Stimulated activated naive CD8-positive, alpha-beta T cell treated with anti-CD3 and anti-CD28 coated beads, Interleukin-15, Interleukin-2, amounts not matched to agents 100 ng/mL and 50 ng/mL, for 24 hours (primary cell): ENCODE results near the gene PTMA.

ENCODE experiments used
- H3K27ac Mint-ChIP-seq: one replicate; pipeline ENCODE4 v1.8.0; 2021; ENCODE audit warnings: mild to moderate bottlenecking, mixed read lengths
- H3K27me3 Mint-ChIP-seq: one replicate; pipeline ENCODE4 v1.8.0; 2021; ENCODE audit warnings: mixed read lengths
- H3K36me3 Mint-ChIP-seq: one replicate; pipeline ENCODE4 v1.8.0; 2021; ENCODE audit warnings: low read depth, mixed read lengths
- H3K4me1 Mint-ChIP-seq: one replicate; pipeline ENCODE4 v1.8.0; 2021; ENCODE audit warnings: low read depth, mixed read lengths
- H3K4me3 Mint-ChIP-seq: one replicate; pipeline ENCODE4 v1.8.0; 2021; ENCODE audit warnings: mild to moderate bottlenecking, mixed read lengths
- H3K9me3 Mint-ChIP-seq: one replicate; pipeline ENCODE4 v1.8.0; 2021; ENCODE audit warnings: mixed read lengths

Gene PTMA

DNA sequence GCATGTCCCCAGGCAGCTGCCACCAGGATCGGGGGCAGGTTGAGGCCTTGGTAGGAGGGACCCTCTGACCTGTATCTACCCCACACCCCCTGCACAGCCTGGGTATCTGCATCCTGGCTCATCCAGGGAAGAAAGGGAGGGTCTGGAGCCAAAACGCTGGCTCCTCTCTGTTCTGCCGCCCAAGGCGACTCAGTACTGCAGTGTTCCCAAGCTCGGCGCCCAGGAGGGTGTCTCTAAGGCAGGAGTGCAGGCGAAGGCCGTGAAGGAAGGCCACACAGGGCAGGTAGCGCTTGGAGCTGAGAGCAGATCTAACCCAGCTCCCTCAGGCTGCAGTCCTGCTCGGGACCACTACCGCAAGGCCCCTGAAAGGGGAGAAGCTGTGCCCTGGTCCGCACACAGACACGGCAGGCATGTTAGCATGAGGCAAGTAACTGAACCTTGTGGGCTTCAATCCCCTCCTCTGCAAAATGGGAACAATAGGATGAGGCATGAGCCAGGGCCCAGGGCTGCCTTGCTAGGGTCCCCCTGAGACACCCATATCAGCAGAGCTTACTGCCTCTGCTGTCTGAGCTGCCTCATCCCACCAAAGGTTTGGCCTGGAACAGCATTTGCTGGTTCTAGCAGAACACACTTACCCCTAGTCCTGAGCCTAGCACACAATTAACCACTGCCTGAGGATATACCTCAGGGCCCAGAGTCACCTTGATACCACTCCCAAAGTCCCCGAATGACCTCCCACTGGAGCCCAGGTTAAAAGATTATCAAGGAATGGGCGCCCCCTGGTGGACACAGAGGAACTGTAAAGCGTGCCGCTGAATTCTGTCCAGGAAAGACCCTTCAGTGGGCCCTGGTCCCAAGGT, 6.5 kb downstream of the PTMA start:
- Mint-ChIP-seq H3K9me3 (no peaks in the 10 kb centered on the region), H3K4me3 (peak overlapping the region; percentile 35), H3K27me3 (no peaks in the 10 kb centered on the region), H3K27ac (no peak overlapping the region), H3K36me3 (peaks cover 32% of the 10 kb centered on the region), H3K4me1 (peaks cover 43% of the 10 kb centered on the region)

DNA sequence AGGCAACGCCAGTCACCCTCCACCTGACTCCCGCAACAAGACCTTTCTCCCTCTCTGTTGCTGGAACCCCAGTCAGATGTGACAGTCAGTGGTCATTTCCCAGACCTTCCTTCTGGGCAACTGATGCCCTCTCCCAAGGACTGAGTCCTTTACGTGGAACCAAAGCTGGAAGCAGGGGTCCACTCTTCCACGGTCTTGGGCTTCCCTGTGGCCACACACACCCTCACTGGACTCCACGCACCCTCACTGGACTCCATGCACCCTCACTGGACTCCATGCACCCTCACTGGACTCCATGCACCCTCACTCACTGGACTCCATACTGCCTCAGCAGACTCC, 7.1 kb downstream of the PTMA start:
- no peaks in the 10 kb centered on the region for H3K27me3 Mint-ChIP-seq
- peaks cover 43% of the 10 kb centered on the region for H3K4me1 Mint-ChIP-seq
- no peak overlapping the region for H3K4me3 Mint-ChIP-seq
- no peaks in the 10 kb centered on the region for H3K9me3 Mint-ChIP-seq
- H3K27ac Mint-ChIP-seq = peak overlapping the region; percentile 57
- H3K36me3 Mint-ChIP-seq = peaks cover 31% of the 10 kb centered on the region

DNA sequence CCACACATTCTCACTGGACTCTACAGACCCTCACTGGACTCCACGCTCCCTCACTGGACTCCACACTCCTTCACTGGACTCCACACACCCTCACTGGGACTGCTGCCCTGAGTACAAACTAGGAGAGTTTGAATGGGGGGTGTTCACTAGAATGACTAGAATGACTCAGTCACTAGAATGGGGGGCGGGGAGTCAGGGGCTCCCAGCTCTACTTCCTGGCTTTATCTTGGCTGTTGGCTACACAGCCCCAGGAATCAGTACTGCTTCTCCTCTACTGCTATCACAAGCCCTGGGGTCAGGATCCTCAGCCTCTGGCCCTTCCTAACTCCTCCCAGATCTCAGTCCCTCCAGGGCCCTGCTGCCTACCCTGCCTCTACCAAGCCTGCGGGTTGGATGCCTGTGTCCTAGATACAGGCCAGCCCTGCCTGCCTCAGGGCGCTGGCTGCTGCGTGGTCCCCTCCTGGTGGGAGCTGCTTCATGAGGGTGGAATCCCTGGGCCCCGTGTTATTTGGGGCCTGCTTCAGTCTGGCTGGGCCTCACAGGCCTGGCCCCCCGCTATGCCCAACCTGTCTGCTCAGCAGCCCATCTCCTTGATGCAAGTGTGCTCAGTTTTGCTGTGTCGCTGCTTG, 7.8 kb downstream of the PTMA start:
- no peaks in the 10 kb centered on the region for H3K27me3 Mint-ChIP-seq
- no peak overlapping the region for H3K4me3 Mint-ChIP-seq
- H3K9me3 Mint-ChIP-seq = no peaks in the 10 kb centered on the region
- peak overlapping the region; percentile 57 for H3K27ac Mint-ChIP-seq
- peaks cover 45% of the 10 kb centered on the region for H3K4me1 Mint-ChIP-seq
- H3K36me3 Mint-ChIP-seq = peaks cover 28% of the 10 kb centered on the region

DNA sequence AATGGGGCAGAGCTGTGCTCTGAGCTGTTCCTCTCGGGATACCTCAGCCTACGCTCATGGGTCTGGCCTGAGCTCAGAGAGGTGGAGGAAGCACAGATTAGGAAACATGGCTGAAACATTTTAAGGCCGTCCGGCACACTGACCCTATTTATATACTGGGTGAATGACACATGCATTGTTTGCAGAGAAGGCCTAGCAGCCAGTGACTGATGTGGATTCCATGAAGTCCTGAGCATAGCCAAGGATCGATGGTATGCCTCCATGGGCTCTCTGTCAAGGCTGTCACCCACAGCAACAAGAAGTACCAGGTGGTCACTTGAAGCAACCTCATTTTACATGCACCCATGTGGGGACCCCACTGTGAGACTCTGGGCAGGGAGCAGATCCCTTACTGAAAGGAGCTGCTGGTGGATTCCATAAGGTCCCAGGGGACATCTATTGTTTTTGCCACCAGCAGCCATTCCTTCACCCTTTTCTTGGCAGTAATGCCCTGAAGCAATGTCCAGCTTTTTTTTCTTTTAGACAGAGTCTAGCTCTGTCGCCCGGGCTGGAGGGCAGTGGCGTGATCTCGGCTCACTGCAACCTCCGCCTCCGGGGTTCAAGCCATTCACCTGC, 8.4 kb downstream of the PTMA start:
- H3K27ac Mint-ChIP-seq = no peak overlapping the region
- peaks cover 39% of the 10 kb centered on the region for H3K4me1 Mint-ChIP-seq
- H3K27me3 Mint-ChIP-seq = no peaks in the 10 kb centered on the region
- peaks cover 21% of the 10 kb centered on the region for H3K36me3 Mint-ChIP-seq
- H3K9me3 Mint-ChIP-seq = no peaks in the 10 kb centered on the region
- H3K4me3 Mint-ChIP-seq = no peak overlapping the region

DNA sequence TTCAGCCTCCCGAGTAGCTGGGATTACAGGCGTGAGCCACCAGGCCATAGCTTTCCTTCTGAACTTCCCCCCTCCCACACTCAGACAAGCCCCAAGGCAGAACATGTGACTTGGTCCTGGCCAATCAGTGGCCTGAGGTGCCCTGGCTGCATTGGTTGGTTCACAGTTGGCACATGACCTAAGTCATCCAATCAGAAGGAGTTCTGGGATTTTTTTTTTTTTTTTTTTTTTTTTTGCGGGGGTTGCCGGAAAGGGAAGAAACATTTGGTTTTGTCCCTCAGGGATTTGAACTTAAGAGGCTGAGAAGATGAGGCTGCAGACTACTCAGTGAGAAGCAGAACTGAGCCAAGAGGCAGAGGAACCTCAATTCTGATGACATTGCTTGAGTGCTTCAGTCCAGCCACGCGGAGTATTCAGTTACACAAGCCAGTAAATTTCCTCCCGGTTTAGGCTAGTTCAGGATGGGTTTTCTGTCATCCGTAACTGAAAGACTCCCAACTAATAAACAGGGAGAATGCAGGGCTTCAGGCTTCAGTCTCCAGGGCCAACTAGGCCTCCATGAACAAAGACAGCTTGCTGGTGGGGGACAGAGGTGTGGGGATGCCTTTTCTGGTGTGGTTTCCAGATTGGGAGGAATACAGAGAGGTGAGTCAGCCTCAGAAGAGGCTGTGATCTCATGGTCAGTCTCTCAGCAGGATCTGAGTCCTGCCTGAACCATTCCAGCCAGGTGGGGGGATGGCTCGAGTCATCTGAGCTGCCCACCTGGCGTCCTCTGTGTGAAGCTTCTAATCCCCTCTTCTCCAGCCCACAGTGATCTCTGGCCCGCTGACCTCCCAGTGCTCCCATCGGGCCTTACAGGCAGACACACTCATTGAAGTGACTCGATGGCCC, 9.2 kb downstream of the PTMA start:
- no peaks in the 10 kb centered on the region for H3K9me3 Mint-ChIP-seq
- H3K4me1 Mint-ChIP-seq = peaks cover 31% of the 10 kb centered on the region
- H3K36me3 Mint-ChIP-seq = peaks cover 13% of the 10 kb centered on the region
- no peaks in the 10 kb centered on the region for H3K27me3 Mint-ChIP-seq
- peak overlapping the region; percentile 26 for H3K4me3 Mint-ChIP-seq
- no peak overlapping the region for H3K27ac Mint-ChIP-seq

DNA sequence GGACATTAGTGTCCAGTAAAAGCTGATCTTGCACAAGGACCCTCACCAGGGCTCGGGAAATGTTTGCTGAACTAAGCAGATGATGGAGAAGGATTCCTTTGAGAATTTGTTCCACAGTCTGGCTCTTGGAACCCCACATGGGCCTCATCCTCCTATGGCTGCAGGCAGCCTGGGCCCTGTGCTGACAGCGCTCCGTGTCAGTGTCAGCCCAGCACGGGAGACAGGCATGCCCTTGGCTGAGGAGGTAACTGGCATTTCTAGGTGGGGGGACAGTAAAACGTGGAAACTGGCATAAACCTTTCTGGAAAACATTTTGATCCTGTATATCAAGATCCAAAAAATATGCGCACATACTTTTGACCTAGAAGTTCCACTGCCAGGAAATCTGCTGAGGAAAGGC, 10.5 kb downstream of the PTMA start:
- Mint-ChIP-seq H3K9me3 (no peaks in the 10 kb centered on the region), H3K4me1 (peaks cover 23% of the 10 kb centered on the region), H3K27ac (no peak overlapping the region)

DNA sequence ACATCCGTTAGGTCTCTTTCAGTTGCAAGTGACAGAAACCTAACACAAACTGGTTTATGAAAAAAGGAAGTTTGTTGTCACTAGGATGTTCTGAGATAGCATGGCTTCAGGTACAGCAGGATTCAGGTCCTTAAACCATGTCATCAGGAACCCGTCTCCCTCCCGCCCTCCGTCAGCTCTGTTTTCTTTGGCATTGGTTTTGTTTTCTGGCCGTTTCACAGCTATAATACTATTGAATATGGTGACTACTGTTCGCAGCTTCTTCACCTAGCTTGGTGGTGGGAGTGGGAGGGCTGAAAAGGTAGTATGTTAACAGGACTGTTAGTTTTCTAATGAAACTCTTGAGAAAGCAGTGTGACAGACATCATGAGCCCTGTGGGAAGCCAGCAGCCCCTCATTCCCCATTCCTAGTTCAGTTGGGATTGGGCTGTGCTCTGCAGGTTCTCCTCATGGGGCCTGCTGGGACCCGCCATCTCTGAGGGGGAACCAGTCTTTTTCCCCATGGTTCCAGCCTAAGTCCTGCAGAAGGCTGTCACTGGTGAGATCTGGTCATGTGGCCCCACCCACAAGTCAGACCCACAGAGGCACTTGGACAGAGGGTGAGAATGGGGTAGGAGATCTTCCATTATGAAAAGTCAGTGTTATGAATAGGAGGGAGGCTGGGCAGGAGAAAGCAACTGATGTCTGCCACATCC, 12.1 kb downstream of the PTMA start:
- peaks cover 18% of the 10 kb centered on the region for H3K4me1 Mint-ChIP-seq
- no peaks in the 10 kb centered on the region for H3K27me3 Mint-ChIP-seq
- H3K27ac Mint-ChIP-seq = no peak overlapping the region
- H3K36me3 Mint-ChIP-seq = no peaks in the 10 kb centered on the region
- H3K9me3 Mint-ChIP-seq = no peaks in the 10 kb centered on the region
- H3K4me3 Mint-ChIP-seq = no peak overlapping the region

More for the DNA sequence above, 10.5 kb downstream of the PTMA start:
- Mint-ChIP-seq H3K27me3 (no peaks in the 10 kb centered on the region), H3K36me3 (peaks cover 4% of the 10 kb centered on the region), H3K4me3 (no peak overlapping the region)

DNA sequence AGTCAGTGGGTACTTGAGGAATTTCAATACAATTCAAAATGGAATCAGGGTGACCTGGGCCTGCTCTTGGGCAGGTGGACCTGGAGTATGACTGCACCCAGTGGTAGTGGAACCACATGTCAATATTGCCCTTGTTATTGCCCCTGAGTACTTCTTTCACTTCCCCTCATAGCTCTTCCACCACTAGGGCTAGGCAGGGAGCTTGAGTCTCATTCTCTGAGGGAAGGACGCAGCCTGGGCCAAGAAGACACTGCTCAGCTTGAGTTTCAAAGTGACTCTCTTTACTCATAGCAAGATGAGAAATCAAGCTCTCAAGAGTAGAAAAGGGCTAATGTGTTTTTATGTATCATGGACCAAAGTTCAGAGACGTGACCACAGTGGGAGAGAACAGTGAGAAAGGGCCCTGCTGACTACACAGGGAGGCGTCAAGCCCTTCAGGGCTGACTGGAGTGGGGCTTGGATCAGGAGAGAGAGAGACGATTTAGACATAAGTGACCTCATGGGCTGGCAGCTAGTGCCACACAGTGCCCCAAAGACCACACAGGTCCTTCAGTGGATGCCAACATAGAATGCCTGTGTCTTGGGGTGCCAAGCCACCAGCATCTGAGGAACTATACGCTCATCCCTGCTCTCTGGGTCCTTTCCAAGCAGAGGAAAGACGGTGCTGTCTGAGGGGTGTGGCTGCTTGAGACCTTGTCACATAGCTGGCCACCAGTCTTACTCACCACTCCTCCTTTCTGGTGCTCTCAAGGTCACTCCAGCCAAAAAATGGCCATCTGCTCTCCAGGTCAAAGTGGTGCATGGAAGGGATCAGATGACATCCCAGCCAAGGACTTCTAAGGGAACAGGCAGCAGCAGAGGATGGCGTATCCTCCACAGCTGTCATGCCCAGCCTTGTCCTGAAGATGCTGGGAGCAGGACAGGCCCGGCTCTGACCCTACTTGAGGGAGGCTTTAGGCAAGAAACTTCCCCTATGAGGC, 13.0 kb downstream of the PTMA start:
- no peak overlapping the region for H3K27ac Mint-ChIP-seq
- H3K9me3 Mint-ChIP-seq = no peaks in the 10 kb centered on the region
- no peak overlapping the region for H3K4me3 Mint-ChIP-seq
- H3K4me1 Mint-ChIP-seq = peaks cover 12% of the 10 kb centered on the region
- no peaks in the 10 kb centered on the region for H3K36me3 Mint-ChIP-seq
- no peaks in the 10 kb centered on the region for H3K27me3 Mint-ChIP-seq

DNA sequence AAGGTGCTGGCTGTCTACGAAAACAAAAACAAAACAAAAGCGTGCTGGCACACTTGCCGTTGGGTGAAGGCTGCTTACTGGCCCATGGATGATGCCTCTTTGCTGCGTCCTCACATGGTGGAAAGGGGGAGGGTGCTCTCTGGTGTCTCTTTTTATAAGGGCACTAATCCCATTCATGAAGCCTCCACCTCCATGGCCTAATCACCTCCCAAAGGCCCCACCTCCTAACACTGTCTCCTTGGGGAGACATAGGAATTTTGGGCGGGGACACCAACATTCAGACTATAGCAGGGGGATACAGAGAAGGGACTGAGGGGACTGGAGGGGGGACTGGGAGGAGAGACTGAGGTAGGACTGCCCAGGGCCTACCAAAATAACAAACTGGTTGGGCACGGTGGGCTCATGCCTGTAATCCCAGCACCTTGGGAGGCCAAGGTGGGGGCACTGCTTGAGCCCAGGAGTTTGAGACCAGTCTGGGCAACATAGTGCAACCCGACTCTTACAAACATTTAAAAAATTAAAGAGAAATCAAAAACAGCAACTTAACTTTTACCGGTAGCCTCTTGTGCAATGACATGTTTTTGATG, 14.5 kb downstream of the PTMA start:
- Mint-ChIP-seq H3K27me3 (no peaks in the 10 kb centered on the region), H3K9me3 (no peaks in the 10 kb centered on the region), H3K4me1 (peaks cover 4% of the 10 kb centered on the region), H3K36me3 (no peaks in the 10 kb centered on the region), H3K27ac (no peak overlapping the region), H3K4me3 (no peak overlapping the region)

DNA sequence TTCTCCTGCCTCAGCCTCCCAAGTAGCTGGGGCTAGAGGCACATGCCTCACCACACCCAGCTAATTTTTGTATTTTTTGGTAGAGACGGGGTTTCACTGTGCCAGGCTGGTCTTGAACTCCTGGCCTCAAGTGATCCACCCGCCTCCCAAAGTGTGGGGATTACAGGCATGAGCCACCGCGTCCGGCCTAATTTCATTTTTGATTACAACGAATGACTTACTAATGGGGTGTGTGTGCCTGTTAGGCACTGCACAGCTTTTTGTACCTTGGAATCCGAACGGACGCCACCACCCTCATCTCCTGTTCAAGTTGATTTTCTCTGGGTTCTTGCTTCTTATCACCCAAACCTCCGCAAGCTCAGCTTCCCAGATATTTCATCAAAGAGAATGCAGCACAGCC, 17.2 kb downstream of the PTMA start:
- Mint-ChIP-seq H3K27ac (no peak overlapping the region), H3K9me3 (no peaks in the 10 kb centered on the region), H3K36me3 (no peaks in the 10 kb centered on the region), H3K4me3 (no peak overlapping the region), H3K4me1 (peaks cover 4% of the 10 kb centered on the region), H3K27me3 (no peaks in the 10 kb centered on the region)

DNA sequence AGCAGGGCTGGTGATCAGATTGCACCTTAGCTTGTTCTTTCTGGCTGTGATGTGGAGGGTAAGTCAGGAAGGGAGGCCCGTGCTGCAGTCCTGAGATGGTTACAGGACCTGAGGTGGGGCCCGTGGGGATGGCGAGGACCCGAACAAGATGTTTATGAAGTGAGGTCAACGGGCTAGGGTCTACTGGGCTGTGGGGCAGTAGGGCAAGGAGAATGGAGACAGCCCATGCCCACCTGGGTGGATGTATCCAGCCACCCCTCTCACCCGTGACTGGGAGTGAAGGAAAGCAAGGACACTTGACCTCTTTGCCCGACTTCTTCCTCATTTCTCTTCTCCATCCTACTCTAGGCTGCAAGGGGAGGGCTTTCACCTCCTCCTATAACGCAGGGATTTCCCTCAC, 18.0 kb downstream of the PTMA start:
- Mint-ChIP-seq H3K36me3 (no peaks in the 10 kb centered on the region), H3K4me3 (no peak overlapping the region), H3K27ac (no peak overlapping the region)

DNA sequence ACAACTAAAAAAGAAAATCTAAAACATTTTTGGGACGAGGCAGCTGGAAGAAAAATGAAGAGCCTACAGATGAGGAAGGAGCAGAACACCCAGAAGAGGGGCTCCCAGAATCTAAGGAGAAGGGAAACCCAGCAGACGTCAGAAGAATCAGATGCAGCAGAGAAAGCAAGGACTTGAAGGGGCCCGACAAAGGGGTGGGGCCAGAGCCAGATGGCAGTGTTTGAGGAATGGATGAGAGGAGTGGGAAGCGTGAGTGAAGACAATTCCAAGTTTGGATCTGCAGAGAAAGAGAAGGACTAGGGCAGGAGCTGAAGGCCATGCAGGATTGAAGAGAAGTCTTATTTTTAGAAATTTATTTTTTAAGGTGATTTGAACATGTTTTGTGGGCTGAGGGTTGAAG, 19.3 kb downstream of the PTMA start:
- Mint-ChIP-seq H3K4me1 (no peaks in the 10 kb centered on the region), H3K27ac (no peak overlapping the region), H3K36me3 (peaks cover 5% of the 10 kb centered on the region), H3K4me3 (no peak overlapping the region), H3K27me3 (no peaks in the 10 kb centered on the region), H3K9me3 (no peaks in the 10 kb centered on the region)

More for the DNA sequence above, 18.0 kb downstream of the PTMA start:
- H3K4me1 Mint-ChIP-seq = no peaks in the 10 kb centered on the region
- H3K27me3 Mint-ChIP-seq = no peaks in the 10 kb centered on the region
- no peaks in the 10 kb centered on the region for H3K9me3 Mint-ChIP-seq

DNA sequence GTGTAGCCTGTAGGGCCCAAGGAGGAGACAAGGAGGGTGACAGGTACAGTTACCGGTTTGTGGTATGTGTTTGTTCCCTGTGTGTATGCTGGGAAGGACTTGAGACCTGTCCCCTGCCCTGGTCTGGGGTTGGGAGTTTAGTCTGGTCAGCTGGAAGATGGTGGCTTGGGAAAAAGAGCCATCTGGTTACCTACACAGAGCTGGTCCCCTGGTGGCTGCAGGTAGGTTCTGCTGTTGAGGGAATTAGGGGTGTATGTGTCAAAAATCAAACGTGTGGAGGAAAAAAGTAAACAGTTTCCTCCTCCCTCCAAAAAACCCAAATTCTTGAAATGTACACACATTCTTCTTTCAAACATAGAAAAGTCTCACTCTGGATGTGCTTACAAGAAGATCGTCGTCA, 24.3 kb downstream of the PTMA start:
- no peak overlapping the region for H3K4me3 Mint-ChIP-seq
- H3K27ac Mint-ChIP-seq = no peak overlapping the region
- peaks cover 15% of the 10 kb centered on the region for H3K36me3 Mint-ChIP-seq
- no peaks in the 10 kb centered on the region for H3K4me1 Mint-ChIP-seq
- no peaks in the 10 kb centered on the region for H3K27me3 Mint-ChIP-seq
- H3K9me3 Mint-ChIP-seq = no peaks in the 10 kb centered on the region
